Central memory CD4-positive, alpha-beta T cell (primary cell): Measurements from ENCODE around the gene MIER3.

Experiments
- DNase-seq: peaks from one replicate; pipeline ENCODE4 v3.0.0; 2022

MIER3 gene

GRCh38 chr5:56893251-56893951 lies 58.5 kb downstream of the MIER3 start:
- no peak for DNase-seq

DNA sequence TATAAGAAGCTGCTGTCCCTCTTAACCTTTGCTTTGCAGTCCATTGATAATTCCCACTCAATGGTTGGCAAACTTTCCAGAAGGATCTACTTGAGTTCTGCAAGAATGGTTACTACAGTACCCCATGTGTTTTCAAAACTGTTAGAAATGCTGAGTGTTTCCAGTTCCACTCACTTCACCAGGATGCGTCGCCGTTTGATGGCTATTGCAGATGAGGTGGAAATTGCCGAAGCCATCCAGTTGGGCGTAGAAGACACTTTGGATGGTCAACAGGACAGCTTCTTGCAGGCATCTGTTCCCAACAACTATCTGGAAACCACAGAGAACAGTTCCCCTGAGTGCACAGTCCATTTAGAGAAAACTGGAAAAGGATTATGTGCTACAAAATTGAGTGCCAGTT lies 70.4 kb downstream of the MIER3 start:
- no peak for DNase-seq

GRCh38 chr5:56876327-56876726 lies 75.6 kb downstream of the MIER3 start:
- DNase-seq = no peak

DNA sequence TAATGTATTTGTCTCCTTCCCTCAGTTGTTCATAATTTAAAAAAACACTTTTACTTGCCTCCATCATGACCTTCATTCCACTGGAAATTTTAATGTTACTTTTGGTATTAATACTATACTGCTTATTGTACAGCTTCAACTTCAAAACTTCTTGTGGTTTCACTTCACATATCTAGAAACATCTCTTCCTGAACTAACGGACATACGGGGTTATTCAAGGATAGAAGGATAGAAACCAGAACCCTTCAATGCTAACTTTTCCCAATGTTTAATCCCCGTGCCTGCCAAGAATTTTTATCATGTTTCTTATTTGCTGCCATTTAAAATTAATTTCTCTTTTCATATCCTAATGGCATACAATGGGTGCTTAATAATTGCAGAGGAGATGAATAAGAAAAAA lies 78.9 kb downstream of the MIER3 start:
- DNase-seq = no peak

GRCh38 chr5:56871777-56872176 lies 80.1 kb downstream of the MIER3 start:
- no peak for DNase-seq
